Smooth muscle cell (in vitro differentiated cells): Measurements from ENCODE around the gene VTCN1. TPM values are rescaled to one million over a fixed set of nuclear protein-coding genes. Genes with fewer than 3 reads are reported as not detected.

Source experiments
- DNase-seq: peaks from one replicate; lab custom pipeline; 2025; ENCODE audit not compliant: unreplicated experiment; lab: John Stamatoyannopoulos, UW
- H2AFZ ChIP-seq: fragments of 200-600 bp; sonication (generic); 2 replicates; pipeline ENCODE4 v1.6.0; 2016; ENCODE audit warnings: antibody characterized with exemption, low read depth, mild to moderate bottlenecking
- H3F3A ChIP-seq: fragments of 200-600 bp; sonication (generic); 2 replicates; pipeline ENCODE4 v1.6.0; 2017; ENCODE audit warnings: antibody characterized with exemption, low read depth
- H3K27ac ChIP-seq: fragments of 200-600 bp; sonication (generic); 2 replicates; pipeline ENCODE4 v1.5.1; 2016; ENCODE audit warnings: low read depth, mild to moderate bottlenecking
- H3K27me3 ChIP-seq: fragments of 200-600 bp; sonication (generic); 2 replicates; pipeline ENCODE4 v1.6.1; 2016; ENCODE audit warnings: low read depth, mild to moderate bottlenecking
- H3K36me3 ChIP-seq: fragments of 200-600 bp; sonication (generic); 2 replicates; pipeline ENCODE4 v1.5.1; 2016; ENCODE audit warnings: low read depth
- H3K4me1 ChIP-seq: fragments of 200-600 bp; sonication (generic); 2 replicates; pipeline ENCODE4 v1.5.1; 2016; ENCODE audit warnings: low read depth
- H3K4me2 ChIP-seq: fragments of 200-600 bp; sonication (generic); 2 replicates; pipeline ENCODE4 v1.6.0; 2016; ENCODE audit warnings: mild to moderate bottlenecking
- H3K4me3 ChIP-seq: fragments of 200-600 bp; sonication (generic); 2 replicates; pipeline ENCODE4 v1.5.1; 2016; ENCODE audit warnings: mild to moderate bottlenecking
- H3K79me2 ChIP-seq: fragments of 200-600 bp; sonication (generic); 2 replicates; pipeline ENCODE4 v1.6.0; 2016; ENCODE audit warnings: low read depth, mild to moderate bottlenecking
- H3K9ac ChIP-seq: fragments of 200-600 bp; sonication (generic); 2 replicates; pipeline ENCODE4 v1.6.0; 2016; ENCODE audit warnings: low read depth
- H3K9me3 ChIP-seq: fragments of 200-600 bp; sonication (generic); replicated peaks from 2 replicates; pipeline ENCODE4 v1.5.1; 2016; ENCODE audit warnings: low read depth
- H4K20me1 ChIP-seq: fragments of 200-600 bp; sonication (generic); 2 replicates; pipeline ENCODE4 v1.6.0; 2016; ENCODE audit warnings: low read depth
- WGBS: methylation state at CpG from one replicate; pipeline ENCODE4 v1.1.7; 2016; ENCODE audit warnings: low lambda C conversion rate; 5-methylcytosine and 5-hydroxymethylcytosine counted together
- polyA plus RNA-seq: library from polyadenylated mRNA; unstranded; fragments of >200 nt; fragmentation: Nextera tagmentation; extraction: Ambion mirVana; gene quantifications from 2 replicates; pipeline ENCODE4 v1.2.1, GENCODE V29; 2016
- total RNA-seq: library from RNA; depleted of rRNA; stranded (reverse); fragments of >200 nt; gene quantifications from 2 replicates; pipeline ENCODE4 v1.2.3, GENCODE V29; 2014
- TF ChIP-seq, protein P1 (sequence below): fragments of 200-600 bp; sonication (generic); IDR thresholded peaks from 2 replicates; pipeline ENCODE4 v1.5.1; 2017; ENCODE audit warnings: borderline replicate concordance, mild to moderate bottlenecking, antibody characterized with exemption; ENCODE audit not compliant: insufficient read depth, poor library complexity, severe bottlenecking

The VTCN1 gene
- total and polyA plus RNA-seq, 2 experiments from 2014 or later = 7.1 to 33.0 TPM

DNA sequence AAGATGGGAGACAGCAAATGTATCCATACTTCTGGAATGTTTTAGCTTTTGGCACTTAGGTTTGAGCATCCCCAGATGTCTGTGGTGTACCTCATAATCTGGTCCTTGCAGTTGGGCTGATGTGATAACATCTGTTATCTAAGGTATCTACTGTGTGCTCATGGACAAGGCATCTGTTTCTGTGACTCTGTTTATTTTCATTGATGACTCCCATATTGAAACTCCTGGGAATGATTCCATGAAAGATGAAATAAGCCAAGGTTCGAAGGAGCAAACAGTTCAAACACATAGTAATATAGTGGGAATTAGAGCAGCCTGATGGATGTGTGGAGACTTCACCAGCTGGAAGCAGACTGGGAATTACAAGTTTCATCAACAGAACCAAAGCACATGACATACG, 68.5 kb downstream of the VTCN1 start:
- H3K4me2 ChIP-seq = no peak overlapping the region
- H3K4me1 ChIP-seq = peaks cover under 1% of the 10 kb centered on the region
- H3K79me2 ChIP-seq = no peaks in the 10 kb centered on the region
- no peaks in the 10 kb centered on the region for H3F3A ChIP-seq
- H3K36me3 ChIP-seq = no peaks in the 10 kb centered on the region
- TF ChIP-seq, protein P1, sequence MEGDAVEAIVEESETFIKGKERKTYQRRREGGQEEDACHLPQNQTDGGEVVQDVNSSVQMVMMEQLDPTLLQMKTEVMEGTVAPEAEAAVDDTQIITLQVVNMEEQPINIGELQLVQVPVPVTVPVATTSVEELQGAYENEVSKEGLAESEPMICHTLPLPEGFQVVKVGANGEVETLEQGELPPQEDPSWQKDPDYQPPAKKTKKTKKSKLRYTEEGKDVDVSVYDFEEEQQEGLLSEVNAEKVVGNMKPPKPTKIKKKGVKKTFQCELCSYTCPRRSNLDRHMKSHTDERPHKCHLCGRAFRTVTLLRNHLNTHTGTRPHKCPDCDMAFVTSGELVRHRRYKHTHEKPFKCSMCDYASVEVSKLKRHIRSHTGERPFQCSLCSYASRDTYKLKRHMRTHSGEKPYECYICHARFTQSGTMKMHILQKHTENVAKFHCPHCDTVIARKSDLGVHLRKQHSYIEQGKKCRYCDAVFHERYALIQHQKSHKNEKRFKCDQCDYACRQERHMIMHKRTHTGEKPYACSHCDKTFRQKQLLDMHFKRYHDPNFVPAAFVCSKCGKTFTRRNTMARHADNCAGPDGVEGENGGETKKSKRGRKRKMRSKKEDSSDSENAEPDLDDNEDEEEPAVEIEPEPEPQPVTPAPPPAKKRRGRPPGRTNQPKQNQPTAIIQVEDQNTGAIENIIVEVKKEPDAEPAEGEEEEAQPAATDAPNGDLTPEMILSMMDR = no peak
- no peaks in the 10 kb centered on the region for H4K20me1 ChIP-seq
- DNase-seq = no peak
- H3K4me3 ChIP-seq = no peak overlapping the region
- 78% methylated on average over 2 of the region's 2 CpGs for WGBS
- no peaks in the 10 kb centered on the region for H3K9me3 ChIP-seq
- no peaks in the 10 kb centered on the region for H3K27me3 ChIP-seq
- H3K27ac ChIP-seq = no peak overlapping the region
- H2AFZ ChIP-seq = no peak overlapping the region
- H3K9ac ChIP-seq = no peak overlapping the region

DNA sequence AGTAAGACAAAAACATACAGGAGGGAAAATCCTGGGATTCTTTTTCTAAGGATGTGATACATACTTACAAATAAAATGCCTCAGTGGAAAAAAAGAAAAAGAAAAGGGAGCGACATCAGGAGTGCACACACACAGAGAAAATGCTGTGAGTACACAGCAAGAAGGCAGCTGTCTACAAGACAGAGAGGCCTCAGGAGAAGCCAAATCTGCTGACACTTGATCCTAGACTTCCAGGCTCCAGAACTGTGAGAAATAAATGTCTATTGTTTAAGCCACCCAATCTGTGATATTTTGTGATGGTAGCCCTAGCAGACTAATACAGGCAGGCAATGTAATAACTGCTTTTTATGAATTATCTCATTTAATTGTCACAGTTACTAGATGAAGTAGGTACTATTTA, 72.2 kb downstream of the VTCN1 start:
- Histone ChIP-seq H4K20me1 (no peaks in the 10 kb centered on the region), H3K4me1 (peaks cover 5% of the 10 kb centered on the region), H3K4me3 (no peak overlapping the region), H3K4me2 (no peak overlapping the region), H3K9me3 (no peaks in the 10 kb centered on the region), H3F3A (no peaks in the 10 kb centered on the region), H3K79me2 (no peaks in the 10 kb centered on the region), H3K27me3 (no peaks in the 10 kb centered on the region), H3K9ac (no peak overlapping the region), H3K36me3 (no peaks in the 10 kb centered on the region), H3K27ac (no peak overlapping the region), H2AFZ (no peak overlapping the region)
- TF ChIP-seq, protein P1 = no peak
- WGBS = 100% methylated on average over 1 of the region's 1 CpG
- no peak for DNase-seq

DNA sequence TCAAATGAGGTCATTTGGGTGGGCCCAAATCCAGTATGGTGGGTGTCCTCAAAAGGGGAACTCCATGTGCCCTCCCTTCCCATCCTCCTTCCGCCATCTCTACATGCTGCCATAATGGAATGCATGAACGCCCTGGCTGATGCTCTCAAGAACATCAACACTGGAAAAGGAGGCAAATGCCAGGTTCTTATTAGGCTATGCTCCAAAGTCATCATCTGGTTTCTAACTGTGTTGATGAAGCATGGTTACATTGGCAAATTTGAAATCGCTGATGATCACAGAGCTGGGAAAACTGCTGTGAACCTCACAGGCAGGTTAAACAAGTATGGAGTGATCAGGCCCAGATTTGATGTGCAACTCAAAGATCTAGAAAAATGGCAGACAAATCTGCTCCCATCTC, 72.6 kb downstream of the VTCN1 start:
- no peaks in the 10 kb centered on the region for H3F3A ChIP-seq
- H4K20me1 ChIP-seq = no peaks in the 10 kb centered on the region
- H3K9ac ChIP-seq = no peak overlapping the region
- H2AFZ ChIP-seq = no peak overlapping the region
- no peak overlapping the region for H3K27ac ChIP-seq
- WGBS = 97% methylated on average over 3 of the region's 3 CpGs
- H3K4me1 ChIP-seq = peaks cover 5% of the 10 kb centered on the region
- no peaks in the 10 kb centered on the region for H3K9me3 ChIP-seq
- H3K79me2 ChIP-seq = no peaks in the 10 kb centered on the region
- H3K4me2 ChIP-seq = no peak overlapping the region
- no peak overlapping the region for H3K4me3 ChIP-seq
- no peaks in the 10 kb centered on the region for H3K36me3 ChIP-seq
- TF ChIP-seq, protein P1 = no peak
- DNase-seq = no peak
- H3K27me3 ChIP-seq = no peaks in the 10 kb centered on the region

DNA sequence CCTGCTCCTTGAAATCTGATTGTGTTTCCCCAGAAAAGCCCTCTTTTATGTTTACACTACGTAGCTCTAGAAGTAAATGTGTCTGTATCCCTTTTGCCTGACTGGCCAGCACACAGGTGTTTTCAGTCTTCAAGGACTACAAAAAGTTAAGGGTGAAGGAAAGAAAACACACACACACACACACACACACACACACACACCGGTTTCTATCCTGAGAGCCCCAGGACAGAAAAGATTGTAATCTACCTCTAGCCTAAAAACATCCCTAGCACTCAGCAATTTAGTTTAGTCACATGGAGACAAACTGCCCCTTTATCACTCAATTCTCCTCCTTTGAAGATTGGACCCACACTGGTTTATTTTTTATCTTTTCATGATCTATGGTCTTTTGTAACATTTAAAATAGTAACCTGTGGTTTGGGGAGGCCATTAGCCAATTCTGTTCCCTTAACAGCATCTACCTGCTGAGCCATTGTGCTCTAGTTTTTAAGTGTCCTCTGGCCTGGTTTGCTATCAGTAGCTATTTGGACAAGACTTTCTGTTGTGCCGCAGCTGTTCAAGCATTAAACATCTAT, 73.4 kb downstream of the VTCN1 start:
- Histone ChIP-seq H2AFZ (no peak overlapping the region), H3F3A (no peaks in the 10 kb centered on the region), H3K27me3 (no peaks in the 10 kb centered on the region), H3K9ac (no peak overlapping the region), H3K9me3 (no peaks in the 10 kb centered on the region), H4K20me1 (no peaks in the 10 kb centered on the region), H3K4me2 (no peak overlapping the region), H3K4me1 (peaks cover 5% of the 10 kb centered on the region), H3K27ac (no peak overlapping the region), H3K4me3 (no peak overlapping the region), H3K36me3 (no peaks in the 10 kb centered on the region), H3K79me2 (no peaks in the 10 kb centered on the region)
- WGBS = 60% methylated on average over 3 of the region's 3 CpGs
- DNase-seq = no peak
- TF ChIP-seq, protein P1 = no peak
